NCI-H1105 treated with DMSO at 0.1 percent for 48 hours (cell line): Measurements from ENCODE around the gene ME3.
"Not testable (repeated sequence)": the region's sequence is repeated elsewhere in the genome, so short reads cannot be mapped to it uniquely, and the experiment has no call there.

Experiments
- DNase-seq: peaks from one replicate; lab custom pipeline; 2025; lab: John Stamatoyannopoulos, UW

ME3 gene

GRCh38 chr11:86433361-86434095, 238.9 kb downstream of the ME3 start:
- DNase-seq: not testable (repeated sequence)

- no peak for DNase-seq
Measured at GRCh38 chr11:86431258-86431657, 241.2 kb downstream of the ME3 start.

- no peak for DNase-seq
Measured at GRCh38 chr11:86427441-86427840, 245.0 kb downstream of the ME3 start.

- not testable (repeated sequence) for DNase-seq
Measured at GRCh38 chr11:86423488-86423887, 248.9 kb downstream of the ME3 start.

- DNase-seq: no peak
Measured at GRCh38 chr11:86422371-86422770, 250.0 kb downstream of the ME3 start.

GRCh38 chr11:86421946-86422345, 250.5 kb downstream of the ME3 start:
- DNase-seq: no peak

GRCh38 chr11:86418917-86419316, 253.5 kb downstream of the ME3 start:
- peak; percentile 29 for DNase-seq

GRCh38 chr11:86418513-86418912, 253.9 kb downstream of the ME3 start:
- DNase-seq: no peak

- DNase-seq: no peak
Measured at GRCh38 chr11:86418106-86418505, 254.3 kb downstream of the ME3 start.

- DNase-seq: not testable (repeated sequence)
Measured at GRCh38 chr11:86416951-86417350, 255.5 kb downstream of the ME3 start.

GRCh38 chr11:86416494-86416893, 255.9 kb downstream of the ME3 start:
- no peak for DNase-seq

- no peak for DNase-seq
Measured at GRCh38 chr11:86415026-86415425, 257.4 kb downstream of the ME3 start.

GRCh38 chr11:86414032-86414431, 258.4 kb downstream of the ME3 start:
- DNase-seq: no peak

- no peak for DNase-seq
Measured at GRCh38 chr11:86408845-86409244, 263.6 kb downstream of the ME3 start.

GRCh38 chr11:86403458-86403857, 269.0 kb downstream of the ME3 start:
- DNase-seq: no peak

GRCh38 chr11:86398106-86398505, 274.3 kb downstream of the ME3 start:
- DNase-seq: no peak

- no peak for DNase-seq
Measured at GRCh38 chr11:86397351-86397750, 275.1 kb downstream of the ME3 start.

GRCh38 chr11:86396396-86396795, 276.0 kb downstream of the ME3 start:
- DNase-seq: no peak

- no peak for DNase-seq
Measured at GRCh38 chr11:86395061-86395551, 277.3 kb downstream of the ME3 start.
